Measurements from ENCODE around the gene DDX3X.
"Not testable (repeated sequence)": the region's sequence is repeated elsewhere in the genome, so short reads cannot be mapped to it uniquely, and the experiment has no call there.

The DDX3X gene

DNA sequence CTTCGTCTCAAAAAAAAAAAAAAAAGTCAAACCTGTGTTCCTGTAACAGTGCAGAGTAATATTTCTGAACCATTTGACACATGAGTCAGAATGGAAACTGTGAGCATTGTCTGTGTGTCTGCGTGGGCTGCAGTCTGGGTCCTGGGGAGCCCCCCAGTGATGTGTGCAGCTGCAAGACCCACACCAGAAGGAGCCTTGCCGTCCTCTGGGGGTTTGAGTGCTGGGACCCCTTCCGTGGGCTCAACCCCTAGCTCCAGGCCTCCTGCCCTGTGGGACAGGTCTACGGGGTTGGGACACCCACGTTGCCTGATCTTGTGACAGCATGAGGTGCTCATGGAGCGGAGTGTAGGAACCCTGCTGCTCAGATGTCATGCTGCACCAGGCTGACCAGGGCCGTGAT lies 43.7 kb downstream of the DDX3X start:
- DNase-seq: no peak

DNA sequence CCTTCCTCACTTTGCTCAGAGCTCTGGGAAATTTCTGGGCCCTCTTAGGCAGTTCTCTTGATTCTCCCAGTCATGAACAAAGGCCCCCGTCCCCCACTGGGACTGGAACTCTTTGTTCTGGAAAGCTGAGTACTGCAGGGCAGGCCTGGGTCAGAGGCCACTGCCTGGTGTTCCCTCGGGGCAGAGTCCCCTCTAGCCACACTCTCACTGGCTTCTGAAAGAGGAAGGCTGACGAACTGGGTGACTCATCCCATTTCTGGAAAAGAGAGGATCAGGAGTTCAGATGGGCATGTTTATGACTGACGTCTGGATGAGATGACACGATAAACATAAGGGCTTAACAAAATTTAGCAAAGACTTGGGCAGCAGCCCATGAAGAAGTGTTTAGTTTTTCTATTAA lies 47.7 kb downstream of the DDX3X start:
- DNase-seq: peak in 1 of 2 donors; percentile 31

DNA sequence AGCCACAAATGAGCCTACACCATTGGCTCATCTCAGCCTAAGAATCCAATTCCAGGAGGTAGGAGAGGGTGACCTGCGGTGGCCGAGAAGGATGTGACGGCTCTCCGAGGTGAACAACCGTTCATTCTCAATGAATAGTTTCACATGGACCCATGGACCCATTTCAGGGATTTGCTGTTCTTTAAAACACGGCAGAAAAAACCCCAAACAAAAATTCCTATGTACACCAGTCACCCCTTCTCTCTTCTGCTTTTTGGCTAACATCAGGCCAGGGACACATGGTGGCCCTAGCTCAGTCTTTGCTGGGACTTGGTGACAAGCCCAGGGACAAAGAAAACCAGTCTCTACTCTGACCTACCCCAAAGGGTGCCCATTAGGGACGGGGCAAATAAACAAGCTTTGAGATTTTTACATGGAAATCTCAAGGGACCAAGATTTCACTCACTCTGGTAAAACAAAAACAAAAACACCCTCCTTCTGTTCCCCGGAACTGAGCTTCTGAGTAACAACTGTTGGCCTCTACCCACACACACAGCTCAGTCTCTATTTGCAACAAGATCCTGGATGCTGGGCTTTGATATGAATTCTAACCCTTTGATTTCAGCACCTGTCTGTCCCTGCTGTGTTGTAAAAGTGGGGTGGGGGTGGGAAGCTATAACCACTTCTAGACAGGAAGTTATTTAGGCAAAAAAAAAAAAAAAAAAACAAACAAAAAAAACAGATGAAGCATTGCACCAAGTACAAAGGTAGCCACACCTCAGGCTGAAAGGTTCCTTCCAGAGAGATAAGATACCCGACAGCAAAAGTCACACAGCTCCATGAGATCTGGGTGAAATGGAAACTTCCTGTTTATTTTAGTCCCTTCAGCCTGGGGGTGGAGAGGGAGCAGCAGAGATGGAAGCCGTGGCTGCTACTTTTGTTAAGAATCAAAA lies 49.0 kb downstream of the DDX3X start:
- peak; percentile 24 to 61 for DNase-seq

DNA sequence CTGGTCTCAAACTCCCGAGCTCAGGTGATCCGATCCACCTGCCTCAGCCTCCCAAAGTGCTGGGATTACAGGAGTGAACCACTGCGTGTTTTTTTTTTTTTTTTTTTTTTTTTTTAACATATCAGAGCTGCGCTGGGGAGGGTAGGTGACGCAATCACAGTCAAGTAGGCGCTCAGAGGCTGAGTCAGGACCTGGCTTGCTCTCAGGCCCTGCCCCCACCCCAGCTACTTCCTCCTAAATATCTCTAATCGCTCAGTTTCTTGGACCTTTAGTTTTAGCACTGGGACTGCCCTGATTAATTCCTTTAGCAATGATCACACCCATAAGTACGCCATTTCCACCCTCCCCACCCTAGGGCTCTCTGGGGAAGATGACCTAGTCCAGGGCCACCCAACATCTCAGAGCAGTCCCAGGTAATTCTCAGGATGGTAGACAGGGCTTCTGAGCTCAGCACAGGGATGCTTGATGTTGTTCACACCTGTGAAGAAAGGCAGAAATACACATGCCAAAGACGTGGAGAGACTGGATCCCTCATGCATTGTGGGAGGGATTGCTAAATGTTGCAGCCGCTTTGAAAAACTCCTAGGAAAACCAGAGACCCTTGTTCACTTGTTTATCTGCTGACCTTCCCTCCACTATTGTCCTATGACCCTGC lies 50.2 kb downstream of the DDX3X start:
- DNase-seq: peak; percentile 60 to 74

DNA sequence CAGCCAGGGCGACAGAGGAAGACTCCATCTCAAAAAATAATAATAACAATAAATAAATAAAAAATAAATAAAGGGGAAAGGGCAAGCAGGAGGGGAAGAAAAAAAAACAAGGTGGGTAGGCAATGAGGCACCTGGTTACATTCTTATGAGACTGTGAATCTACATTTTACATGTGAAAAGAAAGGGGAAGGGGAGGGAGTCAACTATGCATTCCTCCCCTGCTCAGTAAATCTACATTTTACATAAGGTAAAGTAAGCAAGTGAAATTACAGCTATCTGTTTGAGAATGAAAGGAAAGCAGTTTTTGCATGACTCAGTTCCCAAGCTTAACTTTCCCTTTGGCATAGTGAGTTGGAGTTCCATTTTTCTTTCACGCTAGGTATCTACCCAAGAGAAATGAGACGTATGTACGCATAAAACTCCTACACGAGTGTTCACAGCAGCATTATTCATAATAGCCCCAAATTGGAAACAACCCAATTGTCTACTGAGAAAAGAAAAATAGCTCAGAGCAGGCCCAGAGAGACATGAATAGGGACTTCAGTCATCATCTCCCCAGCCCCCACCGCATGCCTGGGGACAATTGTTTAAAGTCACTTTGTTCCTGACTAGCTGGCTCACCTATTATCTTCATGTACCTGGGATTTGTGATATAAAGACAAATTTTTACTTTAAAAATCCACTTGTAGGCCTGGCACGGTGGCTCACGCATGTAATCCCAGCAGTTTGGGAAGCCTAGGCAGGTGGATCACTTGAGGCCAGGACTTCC lies 52.4 kb downstream of the DDX3X start:
- no peak for DNase-seq

DNA sequence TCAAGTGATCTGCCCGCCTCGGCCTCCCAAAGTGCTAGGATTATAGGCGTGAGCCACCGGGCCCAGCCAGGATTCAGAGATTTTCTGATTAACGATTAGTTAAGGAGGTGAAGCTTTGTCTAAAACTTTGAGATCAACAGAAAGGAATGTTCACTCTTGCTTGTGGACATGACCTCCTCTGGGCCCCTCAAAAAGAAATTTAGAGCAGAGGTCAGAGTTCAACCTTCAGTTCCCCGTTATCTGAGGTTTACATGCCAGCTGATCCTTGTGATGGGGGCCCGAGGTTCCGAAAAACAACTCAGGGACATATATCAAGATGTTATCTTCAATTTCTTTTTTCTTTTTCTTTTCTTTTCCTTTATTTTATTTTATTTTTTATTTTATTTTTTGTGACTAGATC lies 54.6 kb downstream of the DDX3X start:
- DNase-seq: no peak

DNA sequence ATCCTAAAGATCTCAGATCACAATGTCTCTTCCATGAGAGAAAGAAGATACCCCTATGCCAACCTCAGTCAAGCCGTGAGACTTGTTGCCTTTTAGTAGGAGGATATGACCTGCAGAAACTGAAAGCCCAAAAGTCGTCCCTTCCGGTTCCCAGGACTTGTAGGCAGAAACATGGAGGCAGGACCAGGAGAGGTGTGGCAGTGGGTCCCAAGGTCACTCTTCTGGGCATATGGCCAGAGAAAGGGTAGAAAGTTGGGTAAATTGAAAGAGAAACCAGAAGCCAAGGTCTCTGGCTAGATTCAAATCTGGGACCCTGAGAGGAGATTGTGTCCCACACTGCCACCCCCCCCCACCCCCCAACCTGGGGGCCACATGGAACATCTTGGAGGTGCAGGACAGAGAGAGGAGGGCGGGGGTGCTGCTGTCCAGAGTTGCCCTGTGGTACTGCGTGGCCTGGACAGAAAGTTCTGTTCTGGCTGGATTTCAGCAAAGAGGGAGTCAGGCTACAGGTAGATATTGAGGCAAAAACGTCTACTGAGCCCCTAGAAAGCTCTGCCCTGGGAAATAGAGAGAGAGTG lies 55.4 kb downstream of the DDX3X start:
- DNase-seq: no peak

DNA sequence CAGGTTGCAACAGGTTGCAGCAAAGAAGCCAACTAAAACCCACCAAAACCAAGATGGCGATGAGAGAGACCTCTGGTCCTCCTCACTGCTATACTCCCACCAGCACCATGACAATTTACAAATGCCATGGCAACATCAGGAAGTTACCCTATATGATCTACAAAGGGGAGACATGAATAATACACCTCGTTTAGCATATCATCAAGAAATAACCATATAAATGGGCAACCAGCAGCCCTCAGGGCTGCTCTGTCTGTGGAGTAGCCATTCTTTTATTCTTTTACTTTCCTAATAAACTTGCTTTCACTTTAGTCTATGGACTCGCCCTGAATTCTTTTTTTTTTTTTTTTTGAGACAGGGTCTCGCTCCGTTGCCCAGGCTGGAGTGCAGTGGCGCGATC lies 56.6 kb downstream of the DDX3X start:
- not testable (repeated sequence) for DNase-seq

DNA sequence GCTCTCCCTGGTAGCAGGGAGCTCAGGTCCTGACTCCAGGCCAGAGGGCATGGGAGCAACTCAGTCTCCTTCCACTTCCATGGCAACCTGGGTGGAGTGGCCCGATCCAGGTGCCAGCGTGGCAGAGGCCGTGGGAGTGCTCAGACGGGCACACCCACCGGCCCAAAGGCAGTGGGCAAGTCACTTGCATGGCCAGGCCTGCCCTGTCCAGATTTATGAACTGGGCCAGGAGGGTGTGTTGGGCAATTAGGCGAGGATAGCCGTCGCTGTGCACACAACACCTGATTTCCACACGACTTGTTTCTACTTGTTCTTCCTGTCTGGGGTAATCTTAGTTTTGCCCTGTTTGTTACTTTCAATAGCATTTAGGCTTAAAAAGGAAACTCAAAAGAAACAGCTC lies 57.6 kb downstream of the DDX3X start:
- no peak for DNase-seq

DNA sequence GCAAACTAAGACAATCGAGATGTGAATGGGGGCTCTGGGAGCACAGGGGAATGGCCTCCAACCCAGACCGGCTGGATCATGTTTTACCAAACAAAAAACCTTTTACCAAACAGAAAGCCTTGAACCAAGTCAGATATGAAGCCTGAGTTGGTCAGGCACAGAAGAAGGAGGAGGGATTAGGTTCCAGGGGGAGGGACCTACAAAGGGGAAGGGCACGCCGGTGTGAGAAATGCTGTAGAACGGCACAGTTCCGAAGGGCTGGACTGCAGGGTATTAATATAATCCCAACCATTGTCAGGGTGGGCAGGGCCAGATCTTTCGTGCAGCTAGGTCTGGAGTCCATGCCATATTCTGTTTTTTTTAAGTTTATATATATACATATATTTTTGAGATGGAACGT lies 60.3 kb downstream of the DDX3X start:
- DNase-seq: no peak

DNA sequence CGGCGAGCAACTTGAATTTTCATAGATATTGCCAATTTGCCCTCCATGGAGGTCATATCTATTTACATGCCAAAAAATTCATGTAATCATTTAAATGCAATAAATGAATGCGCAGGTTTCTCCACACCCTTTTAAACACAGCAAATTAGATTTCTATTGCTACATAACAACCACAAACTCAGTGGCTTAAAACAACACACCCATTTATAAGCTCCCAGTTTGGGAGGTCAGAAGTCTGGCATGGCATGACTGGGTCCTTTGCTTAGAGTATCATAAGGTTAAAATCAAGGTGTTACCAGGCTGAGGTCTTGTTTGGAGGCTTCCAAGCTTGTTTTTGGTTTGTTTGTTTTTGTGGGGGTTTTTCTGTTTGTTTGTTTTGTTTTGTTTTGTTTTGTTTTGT lies 63.3 kb downstream of the DDX3X start:
- DNase-seq: no peak

DNA sequence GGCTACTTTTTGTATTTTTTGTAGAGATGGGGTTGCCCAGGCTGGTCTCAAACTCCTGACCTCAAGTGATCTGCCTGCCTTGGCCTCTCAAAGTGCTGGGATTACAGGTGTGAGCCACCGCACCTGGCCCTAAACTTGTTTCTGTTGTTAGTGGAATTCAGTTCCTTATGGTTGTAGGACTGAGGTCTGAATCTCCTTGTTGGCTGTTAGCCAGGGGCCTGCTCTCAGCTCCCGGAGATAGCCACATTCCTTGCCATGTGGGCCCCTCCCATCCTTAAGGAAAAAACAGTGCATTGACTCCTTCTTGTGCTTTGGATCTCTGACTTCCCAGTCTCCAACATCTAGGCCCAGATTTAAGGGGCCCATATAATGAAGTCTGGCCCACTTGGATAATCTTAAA lies 63.8 kb downstream of the DDX3X start:
- DNase-seq: no peak

DNA sequence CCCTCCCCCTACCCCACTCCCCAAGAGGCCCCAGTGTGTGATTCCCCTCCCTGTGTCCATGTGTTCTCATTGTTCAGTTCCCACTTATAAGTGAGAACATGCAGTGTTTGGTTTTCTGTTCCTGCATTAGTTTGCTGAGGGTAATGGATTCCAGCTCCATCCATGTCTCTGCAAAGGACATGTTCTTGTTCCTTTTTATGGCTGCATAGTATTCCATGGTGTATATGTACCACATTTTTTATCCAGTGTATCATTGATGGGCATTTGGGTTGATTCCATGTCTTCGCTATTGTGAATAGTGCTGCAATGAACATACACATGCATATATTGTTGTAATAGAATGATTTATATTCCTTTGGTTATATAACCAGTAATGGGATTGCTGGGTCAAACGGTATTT lies 68.6 kb downstream of the DDX3X start:
- not testable (repeated sequence) for DNase-seq

DNA sequence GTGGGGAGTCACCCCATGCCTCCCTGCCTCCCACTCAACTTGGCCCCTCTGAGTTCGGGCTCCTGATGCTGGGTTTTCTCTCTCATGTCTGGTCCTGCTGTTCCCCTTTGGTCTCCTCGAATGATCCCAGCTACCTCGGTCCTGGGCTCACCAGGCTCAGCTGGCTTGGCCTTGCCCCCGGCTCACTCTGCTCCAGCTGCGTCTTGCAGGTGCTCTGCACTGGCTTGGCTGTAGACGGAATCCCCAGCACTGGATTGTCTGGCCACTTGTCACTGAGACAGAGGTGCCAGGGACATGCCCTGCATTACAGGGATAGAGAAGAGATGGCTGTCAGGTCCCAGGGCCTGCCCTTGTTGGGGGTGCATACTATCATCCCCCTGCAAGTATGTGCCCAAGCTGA lies 71.6 kb downstream of the DDX3X start:
- no peak for DNase-seq

DNA sequence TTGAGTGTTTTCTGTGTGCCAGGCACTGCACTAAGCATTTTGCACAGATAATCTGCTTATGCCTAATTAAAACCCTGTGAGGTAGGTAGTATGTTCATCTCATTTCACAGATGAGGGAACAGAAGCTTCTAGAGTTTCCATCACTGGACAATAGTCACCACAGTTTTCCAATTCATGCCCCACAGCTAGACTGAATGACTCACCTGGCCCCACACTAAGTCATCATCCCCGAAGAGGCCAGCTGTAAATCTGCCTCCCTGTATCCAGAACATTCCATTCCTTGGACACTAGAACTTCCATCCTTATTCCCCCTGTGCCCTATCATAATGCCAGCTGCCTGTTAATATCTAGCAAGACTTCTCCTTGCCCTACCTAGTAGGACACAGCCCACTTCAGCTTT lies 72.2 kb downstream of the DDX3X start:
- no peak for DNase-seq

DNA sequence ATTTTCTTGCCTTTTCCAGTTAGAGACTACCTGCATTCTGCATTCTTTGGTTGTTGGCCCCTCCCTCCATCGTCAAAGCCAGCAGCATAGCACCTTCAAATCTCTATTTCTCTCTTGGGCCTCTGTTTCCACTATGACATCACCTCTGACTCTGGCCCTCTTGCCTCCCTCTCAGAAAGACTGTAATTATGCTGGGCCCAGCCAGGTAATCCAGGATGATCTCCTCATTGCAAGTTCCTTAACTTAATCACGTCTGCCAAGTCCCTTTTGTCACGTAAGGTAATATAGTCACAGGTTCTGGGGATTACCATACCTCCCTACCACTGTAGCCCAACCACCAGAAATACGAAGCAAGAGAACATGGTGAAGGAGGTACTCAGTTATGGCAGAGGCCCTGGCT lies 73.9 kb downstream of the DDX3X start:
- DNase-seq: no peak

DNA sequence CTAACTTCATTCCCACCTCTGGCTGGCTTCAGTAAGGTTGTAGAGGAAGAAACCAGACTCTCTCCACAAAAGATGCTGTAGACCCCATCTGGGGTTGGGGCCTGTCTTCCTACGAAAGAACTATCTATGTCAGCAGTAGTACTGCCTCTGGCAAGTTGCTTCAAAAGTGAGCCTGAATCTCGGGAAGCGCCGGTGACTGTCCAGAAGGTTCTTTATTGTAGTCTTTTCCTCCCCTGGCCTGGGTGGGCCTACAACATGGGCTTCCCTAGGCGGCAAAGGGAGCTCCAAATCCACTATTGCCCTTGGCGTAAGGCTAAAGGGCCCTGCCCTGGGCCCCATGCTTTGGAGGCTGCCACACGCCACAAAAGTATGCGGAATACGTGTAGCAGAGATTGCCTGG lies 74.6 kb downstream of the DDX3X start:
- no peak for DNase-seq

DNA sequence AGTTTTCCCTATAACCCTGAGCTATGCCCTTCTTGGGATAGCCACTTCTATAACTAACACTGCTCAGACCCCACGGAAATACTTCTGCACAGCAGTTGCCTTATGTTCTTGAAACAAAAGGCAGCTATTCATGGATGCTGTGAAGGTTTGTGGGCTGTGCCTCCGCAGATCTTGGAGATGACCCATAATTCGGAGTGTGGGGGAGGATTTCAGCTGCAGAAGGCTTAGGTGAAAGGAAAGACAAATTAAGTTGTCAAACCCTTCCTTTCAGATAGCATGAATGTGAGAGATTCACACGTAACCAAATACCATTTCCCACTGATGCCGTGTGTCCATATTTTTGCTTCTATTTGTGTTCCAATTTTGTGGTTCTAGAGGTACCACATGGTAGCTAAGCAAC lies 75.0 kb downstream of the DDX3X start:
- no peak for DNase-seq

DNA sequence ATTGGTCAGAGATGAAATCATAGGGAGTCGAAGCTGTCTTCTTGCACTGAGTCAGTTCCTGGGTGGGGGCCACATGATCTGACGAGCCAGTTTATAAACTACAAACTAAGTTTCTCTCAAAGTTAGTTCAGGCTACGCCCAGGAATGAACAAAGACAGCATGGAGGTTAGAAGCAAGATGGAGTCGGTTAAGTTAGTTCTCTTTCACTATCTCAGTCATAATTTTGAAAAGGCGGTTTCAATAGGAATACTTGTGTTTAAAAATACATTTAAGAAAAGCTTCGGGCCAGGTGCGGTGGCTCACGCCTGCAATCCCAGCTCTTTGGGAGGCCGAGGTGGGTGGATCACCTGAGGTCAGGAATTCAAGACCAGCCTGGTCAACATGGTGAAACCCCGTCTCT lies 77.3 kb downstream of the DDX3X start:
- not testable (repeated sequence) for DNase-seq

DNA sequence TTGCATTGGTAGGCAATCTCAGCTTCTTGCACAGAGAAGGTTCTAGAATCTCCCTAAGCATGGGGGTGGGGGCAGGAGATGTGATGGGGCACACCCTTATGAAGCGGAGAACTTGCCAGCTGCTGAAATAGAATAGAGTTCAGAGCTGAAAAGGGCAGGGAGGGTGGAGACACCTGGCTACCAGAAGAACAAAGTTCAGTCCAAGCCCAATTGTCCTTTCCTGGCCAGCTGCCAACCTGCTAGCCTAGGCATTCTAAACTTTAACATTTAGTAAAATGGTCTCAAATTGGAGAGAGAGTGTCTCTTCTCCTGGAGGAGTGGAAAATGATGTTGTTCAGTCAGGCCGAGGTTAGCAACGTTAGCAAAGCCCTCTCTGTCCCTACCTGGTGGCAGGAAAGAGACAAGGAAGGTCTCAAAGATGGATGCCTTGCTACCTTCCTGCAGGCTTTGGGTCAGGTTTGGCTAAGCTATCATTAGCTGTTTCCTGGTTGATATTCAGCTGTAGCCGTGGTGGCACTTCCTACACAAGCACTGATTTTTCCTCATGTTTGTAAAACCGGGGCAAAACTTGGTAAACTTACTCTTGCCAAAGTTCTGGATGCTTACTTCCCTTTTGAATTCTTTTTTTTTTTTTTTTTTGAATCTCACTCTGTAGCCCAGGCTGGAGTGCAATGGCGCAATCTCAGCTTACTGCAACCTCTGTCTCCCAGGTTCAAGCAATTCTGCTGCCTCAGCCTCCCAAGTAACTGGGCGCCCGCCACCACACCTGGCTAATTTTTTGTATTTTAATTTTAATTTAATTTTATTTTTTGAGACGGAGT lies 78.5 kb downstream of the DDX3X start:
- DNase-seq: no peak
